H1 (cell line): ENCODE measurements around the gene THRB. TPM values are rescaled to one million over a fixed set of nuclear protein-coding genes. Genes with fewer than 3 reads are reported as not detected.

Experiments used
- ASH2L ChIP-seq: fragments of 200-600, 300-600 bp; sonication (generic); IDR thresholded peaks from one replicate; pipeline ENCODE4 v1.7.1; 2017; ENCODE audit warnings: low read length
- BACH1 ChIP-seq: IDR thresholded peaks from 2 replicates; pipeline ENCODE4 v1.6.1; 2012; ENCODE audit warnings: low read length, improper control_type of control experiment
- CTBP2 ChIP-seq: IDR thresholded peaks from 2 replicates; pipeline ENCODE4 v1.7.0; 2011; ENCODE audit warnings: borderline replicate concordance, mild to moderate bottlenecking, moderate library complexity, mixed read lengths, low read length; ENCODE audit not compliant: insufficient read depth, insufficient read length
- CTCF ChIP-seq, 3 experiments: IDR thresholded peaks; 1 replicate in 2 of 3; 2 replicates in 1 of 3; pipeline versions ENCODE4 v1.5.1 to v1.6.1; 2011; ENCODE audit warnings: low read length in 3 of 3, mild to moderate bottlenecking in 3 of 3, inconsistent platforms in 2 of 3, low read depth in 1 of 3, moderate library complexity in 1 of 3; ENCODE audit not compliant: insufficient read depth in 1 of 3; ENCODE audit errors: control extremely low read depth in 1 of 3
- E2F6 ChIP-seq: IDR thresholded peaks from 2 replicates; pipeline ENCODE4 v1.6.1; 2012; ENCODE audit warnings: inconsistent platforms
- EGR1 ChIP-seq: IDR thresholded peaks from 2 replicates; pipeline ENCODE4 v1.6.1; 2011; ENCODE audit warnings: low read depth, low read length, borderline replicate concordance
- EZH2 ChIP-seq: fragments of 200-600 bp; sonication (generic); IDR thresholded peaks from 2 replicates; pipeline ENCODE4 v1.7.1; 2012; ENCODE audit warnings: low read depth, mild to moderate bottlenecking, moderate library complexity, low read length, inconsistent platforms; ENCODE audit not compliant: severe bottlenecking
- GTF2F1 ChIP-seq: IDR thresholded peaks from 2 replicates; pipeline ENCODE4 v1.6.1; 2012; ENCODE audit warnings: low read depth, low read length, improper control_type of control experiment, borderline replicate concordance
- JUND ChIP-seq: IDR thresholded peaks from 2 replicates; pipeline ENCODE4 v1.6.1; 2011; ENCODE audit warnings: mild to moderate bottlenecking, improper control_type of control experiment, low read length
- MAX ChIP-seq: IDR thresholded peaks from 2 replicates; pipeline ENCODE4 v1.6.1; 2012; ENCODE audit warnings: inconsistent platforms
- RAD21 ChIP-seq, 2 experiments: IDR thresholded peaks in 1 of 2; conservative IDR thresholded peaks in 1 of 2; 2 replicates each; pipeline ENCODE4 v1.6.1; 2011; ENCODE audit warnings: low read depth in 2 of 2, low read length in 2 of 2, improper control_type of control experiment in 1 of 2, inconsistent platforms in 1 of 2, mild to moderate bottlenecking in 1 of 2, moderate library complexity in 1 of 2
- RBBP5 ChIP-seq: IDR thresholded peaks from 2 replicates; pipeline ENCODE4 v1.7.1; 2012; ENCODE audit warnings: low read depth, mild to moderate bottlenecking, inconsistent platforms, low read length, moderate library complexity, borderline replicate concordance
- SAP30 ChIP-seq: fragments of 300-600 bp; sonication (generic); IDR thresholded peaks from 2 replicates; pipeline ENCODE4 v1.7.1; 2012; ENCODE audit warnings: low read length, moderate library complexity, mild to moderate bottlenecking, inconsistent platforms; ENCODE audit not compliant: insufficient read depth, insufficient replicate concordance
- SP1 ChIP-seq: IDR thresholded peaks from 2 replicates; pipeline ENCODE4 v1.6.1; 2011; ENCODE audit warnings: low read depth, low read length
- TAF7 ChIP-seq: optimal IDR thresholded peaks from 2 replicates; pipeline ENCODE3; 2011; ENCODE audit warnings: low read depth, mild to moderate bottlenecking, inconsistent platforms, low read length, moderate library complexity, borderline replicate concordance
- polyA plus RNA-seq, 7 experiments: library from polyadenylated mRNA; depleted of rRNA in 3 of 7; stranded (reverse) in 5 of 7; unstranded in 2 of 7; fragments of >200 nt in 5 of 7; fragments of 200-250 nt in 2 of 7; gene quantifications; 1 replicate in 5 of 7; 2 replicates in 1 of 7; 4 replicates in 1 of 7; pipeline versions ENCODE4 v1.2.1 to v1.2.3, GENCODE V29; 2011 to 2013; ENCODE audit warnings: missing spikeins in 2 of 7, mixed read lengths in 2 of 7
- total RNA-seq: library from RNA; stranded (reverse); fragmentation: NEBNext Ultra II Directional; extraction: Animal tissue kit (Norgen Biotek cat#: 25700); gene quantifications from 2 replicates; pipeline ENCODE4 v1.2.1, GENCODE V29; 2021

The THRB gene
- total and polyA plus RNA-seq, 2 of the 8 experiments (the other 6 are each of a cell fraction or from before 2014, with no cell fraction given): 0.98 to 3.9 TPM

- TF ChIP-seq SAP30: no peak
- no peak for TF ChIP-seq CTBP2
- peak; percentile 8 for TF ChIP-seq EZH2
- peak; percentile 15; the same call in 1 of the 2 replicates for TF ChIP-seq RBBP5
- no peak; a peak in 1 of 4 replicates for TF ChIP-seq RAD21 (IDR thresholded peaks at IDR 0.05 in 1 of 2, conservative IDR thresholded peaks at IDR 0.05 in 1 of 2; ENCODE audit: low read depth in 2 of 2, low read length in 2 of 2)
- TF ChIP-seq ASH2L: peak; percentile 44
- no peak for TF ChIP-seq TAF7
- no peak for TF ChIP-seq GTF2F1
- TF ChIP-seq MAX: 0 out of 2 replicates have a peak, but pooled peaks have one; percentile 22
- no peak for TF ChIP-seq CTCF (IDR thresholded peaks at IDR 0.05; ENCODE audit: control extremely low read depth in 1 of 3, insufficient read depth in 1 of 3, low read depth in 1 of 3, low read length in 3 of 3)
- no peak for TF ChIP-seq JUND
- TF ChIP-seq E2F6: no peak
- no peak for TF ChIP-seq EGR1
- no peak for TF ChIP-seq SP1
- TF ChIP-seq BACH1: no peak
Measured at GRCh38 chr3:24493746-24494617, 668 bp downstream of the THRB start (continued).
